ENCODE measurements around the gene TDRD1.
"Not testable (repeated sequence)": the region's sequence is repeated elsewhere in the genome, so short reads cannot be mapped to it uniquely, and the experiment has no call there.

GRCh38 chr10:114149476-114149875, 29.7 kb upstream of the TDRD1 start:
- TF ChIP-seq CTCF (IDR thresholded peaks at IDR 0.05); POLR2A (IDR thresholded peaks at IDR 0.05); POLR2AphosphoS5 (IDR thresholded peaks at IDR 0.05; ENCODE audit: insufficient read depth in 1 of 2, low read depth in 1 of 2): not testable (repeated sequence)

Data from vagina (tissue), 2 donors.